Activated CD4-positive, alpha-beta memory T cell treated with anti-CD3 and anti-CD28 coated beads for 36 hours (primary cell): ENCODE measurements around the gene OR6K2. TPM values are rescaled to one million over a fixed set of nuclear protein-coding genes. Genes with fewer than 3 reads are reported as not detected.

Experiments used
- CTCF ChIA-PET: fragments of 350-600 bp; sonication (Branson Sonifier 250); formaldehyde crosslinking; loops from one replicate; lab custom pipeline; 2021; ENCODE audit warnings: antibody characterized with exemption, inconsistent platforms; lab: Charles Lee
- POLR2A ChIA-PET: fragments of 350-600 bp; sonication (Branson Sonifier 250); formaldehyde crosslinking; loops from one replicate; lab custom pipeline; 2021; ENCODE audit warnings: antibody characterized with exemption; lab: Charles Lee
- DNase-seq: peaks from one replicate; pipeline ENCODE4 v3.0.0-alpha.2; 2020
- H3K27ac Mint-ChIP-seq: one replicate; pipeline ENCODE4 v1.8.0; 2021; ENCODE audit warnings: mixed read lengths
- H3K27me3 Mint-ChIP-seq: one replicate; pipeline ENCODE4 v1.8.0; 2021; ENCODE audit warnings: mixed read lengths
- H3K36me3 Mint-ChIP-seq: one replicate; pipeline ENCODE4 v1.8.0; 2021; ENCODE audit warnings: mixed read lengths
- H3K4me1 Mint-ChIP-seq: one replicate; pipeline ENCODE4 v1.8.0; 2021; ENCODE audit warnings: low read depth, mixed read lengths
- H3K4me3 Mint-ChIP-seq: one replicate; pipeline ENCODE4 v1.8.0; 2021; ENCODE audit warnings: mild to moderate bottlenecking, mixed read lengths
- H3K9me3 Mint-ChIP-seq: one replicate; pipeline ENCODE4 v1.8.0; 2021; ENCODE audit warnings: mixed read lengths
- intact Hi-C: fragments of 100-400 bp; cut with micrococcal nuclease; formaldehyde crosslinking; loops from one replicate; pipeline ENCODE4 v1.15.1; 2023
- total RNA-seq, 2 experiments: library from RNA; stranded (reverse); gene quantifications; one replicate each; pipeline ENCODE4 v1.2.3, GENCODE V29; 2021

Gene OR6K2
- total RNA-seq, 2 experiments from 2014 or later = not detected

DNA sequence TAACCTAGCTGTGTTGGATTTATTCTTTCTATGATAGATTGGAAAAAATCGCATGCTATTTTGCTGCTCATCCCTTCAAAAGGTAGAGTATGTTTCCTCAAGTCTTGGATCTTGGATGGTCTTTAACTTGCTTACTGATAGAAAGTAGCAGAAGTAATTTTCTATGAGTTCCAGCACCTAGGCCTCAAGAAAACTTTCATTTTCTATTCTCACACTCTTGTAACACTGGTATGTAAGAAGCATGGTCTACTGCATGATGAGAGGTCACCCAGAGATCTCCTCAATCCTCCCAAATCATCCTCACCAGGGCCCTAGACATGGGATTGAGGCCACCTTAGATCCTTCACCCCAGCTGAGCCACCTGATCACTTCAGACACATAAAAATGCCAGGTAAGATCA lies 21.2 kb downstream of the OR6K2 start:
- Mint-ChIP-seq H3K4me1 (no peaks in the 10 kb centered on the region), H3K27ac (no peak overlapping the region), H3K27me3 (peaks cover 14% of the 10 kb centered on the region), H3K9me3 (no peaks in the 10 kb centered on the region), H3K36me3 (no peaks in the 10 kb centered on the region), H3K4me3 (no peak overlapping the region)
- intact Hi-C loops = no loop called here
- CTCF ChIA-PET = no interaction called here
- POLR2A ChIA-PET = no interaction called here
- no peak for DNase-seq

DNA sequence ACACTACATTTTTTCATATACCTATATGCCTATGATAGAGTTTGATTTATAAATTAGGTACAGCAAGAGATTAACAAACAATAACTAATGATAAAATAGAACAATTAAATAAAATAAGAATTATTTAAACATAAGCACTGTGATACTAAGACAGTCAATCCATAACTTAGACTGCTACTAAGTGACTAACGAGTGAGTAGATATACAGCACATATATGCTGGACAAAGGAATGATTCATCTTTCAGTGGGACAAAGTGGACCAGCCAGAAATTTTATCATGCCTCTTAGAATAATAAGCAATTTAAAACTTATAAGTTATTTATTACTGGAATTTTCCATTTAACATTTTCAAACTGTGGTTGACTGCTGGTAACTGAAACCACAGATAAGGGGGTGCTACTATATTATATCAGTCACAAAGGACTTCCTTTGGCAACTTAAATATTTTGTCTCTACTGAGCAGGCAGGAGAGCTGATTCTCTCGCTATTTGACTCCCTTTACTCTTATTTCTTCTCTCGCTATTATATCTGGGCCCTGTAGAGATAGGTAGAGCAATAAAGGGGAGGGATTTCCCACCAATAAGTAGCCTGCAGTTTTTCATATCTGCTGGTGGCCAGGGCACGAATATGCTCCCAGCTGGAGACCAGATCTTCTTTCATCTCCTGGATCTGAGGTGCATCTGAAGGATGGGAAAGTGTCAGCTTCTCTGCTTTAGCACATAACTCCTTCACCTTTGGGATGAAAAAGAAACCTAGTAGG lies 24.7 kb downstream of the OR6K2 start:
- Mint-ChIP-seq H3K4me3 (no peak overlapping the region), H3K27me3 (peaks cover 10% of the 10 kb centered on the region), H3K27ac (no peak overlapping the region), H3K36me3 (no peaks in the 10 kb centered on the region), H3K9me3 (no peaks in the 10 kb centered on the region), H3K4me1 (no peaks in the 10 kb centered on the region)
- no peak for DNase-seq
- CTCF ChIA-PET = no interaction called here
- intact Hi-C loops = no loop called here
- POLR2A ChIA-PET = no interaction called here

DNA sequence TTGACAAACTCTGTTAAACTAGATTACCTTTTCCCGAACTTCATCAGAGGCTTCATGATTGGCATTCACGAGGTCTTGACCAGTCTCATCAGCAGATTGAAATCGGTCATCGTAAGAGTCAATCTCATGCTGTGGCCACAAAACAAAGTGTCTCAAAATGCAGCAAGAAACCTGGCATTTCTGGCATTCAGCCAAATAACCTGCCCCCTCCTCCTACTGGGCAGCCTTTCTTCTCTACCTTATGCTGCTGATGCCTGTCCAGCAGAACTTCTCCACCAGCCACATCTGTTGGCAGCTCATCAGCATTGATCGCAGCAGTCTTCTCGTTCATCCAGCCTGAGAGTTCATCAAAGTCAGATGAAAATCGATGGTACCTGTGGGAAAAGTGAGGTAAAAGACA lies 26.1 kb downstream of the OR6K2 start:
- ChIA-PET CTCF (no interaction called here), POLR2A (no interaction called here)
- DNase-seq = no peak
- Mint-ChIP-seq H3K36me3 (no peaks in the 10 kb centered on the region), H3K4me1 (no peaks in the 10 kb centered on the region), H3K9me3 (no peaks in the 10 kb centered on the region), H3K27ac (no peak overlapping the region), H3K4me3 (no peak overlapping the region), H3K27me3 (peaks cover 10% of the 10 kb centered on the region)
- intact Hi-C loops = no loop called here

DNA sequence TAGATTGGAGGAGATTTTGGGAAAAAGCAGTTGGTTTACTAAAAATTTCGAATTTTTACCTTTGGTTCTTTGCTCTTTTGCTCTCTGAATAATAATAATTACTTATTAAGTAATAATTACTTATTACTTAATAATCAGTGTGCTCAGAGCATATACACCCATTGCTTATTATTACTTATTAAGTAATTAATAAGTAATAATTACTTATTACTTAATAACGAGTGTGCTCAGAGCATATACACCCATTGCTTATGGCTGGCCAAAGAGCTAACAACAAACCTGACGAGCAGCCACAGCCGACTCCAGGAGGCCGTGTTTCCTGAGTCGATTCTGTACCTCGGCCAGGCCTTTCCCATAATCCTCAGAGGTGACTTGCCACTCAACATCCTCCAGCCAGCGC lies 34.4 kb downstream of the OR6K2 start:
- ChIA-PET POLR2A (no interaction called here), CTCF (no interaction called here)
- DNase-seq = no peak
- Mint-ChIP-seq H3K4me1 (no peaks in the 10 kb centered on the region), H3K4me3 (no peak overlapping the region), H3K36me3 (no peaks in the 10 kb centered on the region), H3K27me3 (peaks cover 6% of the 10 kb centered on the region), H3K27ac (no peak overlapping the region), H3K9me3 (no peaks in the 10 kb centered on the region)
- intact Hi-C loops = no loop called here

- Mint-ChIP-seq H3K27ac (no peak overlapping the region), H3K36me3 (no peaks in the 10 kb centered on the region), H3K4me3 (no peak overlapping the region), H3K9me3 (peaks cover 4% of the 10 kb centered on the region), H3K4me1 (peaks cover 8% of the 10 kb centered on the region), H3K27me3 (no peaks in the 10 kb centered on the region)
- intact Hi-C loops = no loop called here
- ChIA-PET CTCF (no interaction called here), POLR2A (no interaction called here)
- peak; percentile 8 for DNase-seq
Observed at GRCh38 chr1:158654571-158654970, 45.9 kb downstream of the OR6K2 start.

GRCh38 chr1:158654086-158654485 lies 46.4 kb downstream of the OR6K2 start:
- CTCF ChIA-PET = no interaction called here
- peaks cover 4% of the 10 kb centered on the region for H3K9me3 Mint-ChIP-seq
- no peaks in the 10 kb centered on the region for H3K36me3 Mint-ChIP-seq
- H3K4me1 Mint-ChIP-seq = peaks cover 8% of the 10 kb centered on the region
- H3K27ac Mint-ChIP-seq = no peak overlapping the region
- intact Hi-C loops = no loop called here
- no peak for DNase-seq
- no peak overlapping the region for H3K4me3 Mint-ChIP-seq
- no peaks in the 10 kb centered on the region for H3K27me3 Mint-ChIP-seq
- POLR2A ChIA-PET = no interaction called here

DNA sequence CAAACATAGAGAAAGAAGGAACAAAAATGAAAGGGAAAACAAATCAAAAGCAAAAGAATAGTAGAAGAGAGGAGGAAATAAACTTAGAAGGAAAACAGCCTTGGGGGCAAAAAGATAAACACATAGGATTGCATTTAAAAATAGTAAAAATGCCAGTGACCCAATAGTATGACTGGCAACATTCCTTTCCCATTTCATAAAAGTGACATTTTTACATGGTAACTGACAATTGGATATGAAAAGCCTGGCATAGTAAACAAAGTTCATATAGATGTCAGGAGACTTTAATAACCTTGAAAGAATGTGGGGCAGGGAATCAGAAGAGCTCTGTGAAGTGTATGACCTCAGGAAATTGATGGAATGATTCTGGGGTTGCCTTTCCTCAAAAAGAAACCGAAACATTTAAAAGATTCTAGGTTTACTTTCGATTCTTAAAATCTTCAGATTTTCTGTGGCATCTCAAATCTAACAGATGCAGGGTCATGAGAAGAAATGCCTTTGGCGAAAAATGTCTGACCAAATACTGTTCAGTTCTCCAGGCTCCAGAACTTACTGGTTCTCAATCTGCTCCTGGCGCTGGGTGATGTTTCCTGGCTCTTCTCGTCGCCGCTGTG lies 47.6 kb downstream of the OR6K2 start:
- no peak for DNase-seq
- POLR2A ChIA-PET = no interaction called here
- no peaks in the 10 kb centered on the region for H3K9me3 Mint-ChIP-seq
- H3K4me3 Mint-ChIP-seq = no peak overlapping the region
- H3K4me1 Mint-ChIP-seq = peaks cover 8% of the 10 kb centered on the region
- no peaks in the 10 kb centered on the region for H3K36me3 Mint-ChIP-seq
- H3K27me3 Mint-ChIP-seq = no peaks in the 10 kb centered on the region
- no peak overlapping the region for H3K27ac Mint-ChIP-seq
- CTCF ChIA-PET = no interaction called here
- intact Hi-C loops = no loop called here

Other genes with a start within 250 kb of the OR6K2 start
- not detected for gene OR10K1, start 238.8 kb downstream of the OR6K2 start, total RNA-seq
- gene OR10R2, start 228.4 kb downstream of the OR6K2 start, total RNA-seq = not detected
- gene OR6Y1, start 146.2 kb downstream of the OR6K2 start, total RNA-seq = not detected
- gene OR6P1, start 130.1 kb downstream of the OR6K2 start, total RNA-seq = not detected
- not detected for gene OR10X1, start 120.8 kb downstream of the OR6K2 start, total RNA-seq
- not detected for gene OR10Z1, start 95.4 kb downstream of the OR6K2 start, total RNA-seq
- under 1 TPM in 1 of 2 experiments, not detected in 1; 0.10 TPM for gene SPTA1, start 13.9 kb downstream of the OR6K2 start, total RNA-seq
- not detected for gene OR6K3, start 20.1 kb upstream of the OR6K2 start, total RNA-seq
- gene OR6K6, start 54.1 kb upstream of the OR6K2 start, total RNA-seq = not detected
- gene OR6N1, start 71.5 kb upstream of the OR6K2 start, total RNA-seq = not detected
- gene OR6N2, start 80.6 kb upstream of the OR6K2 start, total RNA-seq = not detected
- gene MNDA, start 130.7 kb upstream of the OR6K2 start, total RNA-seq = not detected
- 10 to 100 TPM; 12.2 to 13.1 TPM for gene PYHIN1, start 230.9 kb upstream of the OR6K2 start, total RNA-seq